Measurements from ENCODE around the gene HEG1.

Gene HEG1

DNA sequence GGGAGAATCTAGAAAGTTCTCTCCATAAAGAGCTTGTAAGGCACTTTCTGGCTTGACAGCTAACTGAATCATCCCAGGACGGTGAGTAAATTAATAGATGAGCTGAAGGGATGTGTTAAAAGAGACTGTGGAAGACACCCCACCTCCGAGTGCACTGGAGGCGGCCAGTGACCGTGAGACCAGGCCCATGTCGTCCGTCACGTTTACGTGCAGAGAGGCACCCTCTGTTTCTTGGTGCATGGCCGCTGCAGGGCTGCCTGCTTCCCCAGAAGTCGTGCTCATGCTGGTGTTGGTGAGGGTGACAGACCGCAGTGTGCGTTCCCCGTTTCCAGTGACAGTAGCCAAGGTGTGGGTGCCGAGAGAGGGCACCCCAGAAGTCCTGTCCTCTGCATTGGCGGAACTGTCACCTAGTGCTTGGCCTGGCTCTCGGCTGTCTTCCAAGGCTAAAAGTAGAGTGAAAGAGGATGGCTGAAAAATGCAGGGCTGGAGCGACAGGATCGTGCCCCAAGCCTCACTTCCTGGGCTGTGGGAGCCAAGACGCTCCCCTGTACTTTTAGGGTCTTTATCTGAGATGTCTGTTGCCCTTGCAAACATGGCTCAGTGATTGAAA lies 41.1 kb downstream of the HEG1 start:
- DNase-seq (ENCODE audit: low read depth, low spot score): no peak

GRCh38 chr3:125013095-125013494 lies 42.7 kb downstream of the HEG1 start:
- no peak for DNase-seq (ENCODE audit: low read depth, low spot score)

- no peak for DNase-seq (ENCODE audit: low read depth, low spot score)
These were observed 43.9 kb downstream of the HEG1 start for GRCh38 chr3:125011941-125012340.

DNA sequence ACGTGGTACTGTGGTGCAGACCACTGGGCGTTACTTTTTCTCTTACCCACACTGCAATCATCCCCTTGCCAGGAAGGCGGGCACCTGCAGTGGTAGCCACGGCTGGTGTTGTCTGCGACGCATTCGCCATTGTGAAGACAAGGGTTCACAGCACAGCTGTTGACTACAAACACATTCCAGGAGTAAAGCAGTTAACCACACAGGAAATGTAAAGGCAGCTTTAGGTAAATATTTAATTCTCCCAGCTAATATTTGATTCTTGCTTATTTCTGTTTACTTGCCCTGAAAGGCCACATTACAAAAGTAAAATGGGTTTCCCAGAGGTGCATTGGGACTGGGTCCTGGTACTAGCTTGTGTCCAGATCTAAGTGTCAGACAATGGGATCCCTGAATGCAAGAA lies 45.4 kb downstream of the HEG1 start:
- DNase-seq (ENCODE audit: low read depth, low spot score): no peak

- no peak for DNase-seq (ENCODE audit: low read depth, low spot score)
These were observed 47.0 kb downstream of the HEG1 start for GRCh38 chr3:125008766-125009165.

DNA sequence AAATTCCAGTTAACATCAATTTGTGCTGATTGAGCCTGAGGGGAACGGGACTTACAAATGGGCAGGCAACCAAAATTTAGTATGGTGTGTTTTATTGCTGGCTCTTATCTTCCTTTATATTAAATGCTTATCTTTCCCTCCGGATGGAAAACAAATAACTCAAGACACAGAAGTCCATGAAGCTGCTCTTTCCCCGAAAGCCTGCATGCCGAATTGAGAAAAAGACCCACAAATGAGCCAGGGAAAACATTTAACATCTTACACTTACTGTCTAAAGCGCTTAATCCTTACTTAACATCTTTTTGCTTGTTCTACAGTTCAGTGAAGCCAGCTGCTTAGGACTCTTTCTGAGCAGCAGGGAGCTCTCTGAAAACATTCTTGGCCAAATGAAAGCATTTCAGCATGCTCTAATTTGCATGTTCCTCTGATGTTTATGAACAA lies 49.5 kb downstream of the HEG1 start:
- DNase-seq (ENCODE audit: low read depth, low spot score): no peak

DNA sequence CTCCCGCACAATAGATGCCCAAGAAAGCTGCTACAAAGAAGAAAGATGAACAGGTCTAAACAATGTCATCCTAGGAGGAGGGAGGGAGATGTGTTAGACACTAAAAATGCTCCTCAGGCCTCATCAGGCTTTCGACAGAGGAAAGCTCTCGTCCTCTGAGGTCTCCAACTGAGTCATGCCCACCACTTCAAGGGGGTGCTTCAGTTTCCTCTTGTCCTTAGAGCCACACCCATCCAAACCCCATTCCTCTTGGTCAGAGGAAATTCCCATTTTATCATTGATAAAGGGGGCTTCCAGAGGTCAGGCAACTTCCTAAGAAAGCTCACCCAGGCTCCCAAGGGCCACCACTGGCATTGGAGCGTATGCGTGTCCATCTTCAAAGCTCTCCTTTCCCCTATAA lies 50.1 kb downstream of the HEG1 start:
- no peak for DNase-seq (ENCODE audit: low read depth, low spot score)

DNA sequence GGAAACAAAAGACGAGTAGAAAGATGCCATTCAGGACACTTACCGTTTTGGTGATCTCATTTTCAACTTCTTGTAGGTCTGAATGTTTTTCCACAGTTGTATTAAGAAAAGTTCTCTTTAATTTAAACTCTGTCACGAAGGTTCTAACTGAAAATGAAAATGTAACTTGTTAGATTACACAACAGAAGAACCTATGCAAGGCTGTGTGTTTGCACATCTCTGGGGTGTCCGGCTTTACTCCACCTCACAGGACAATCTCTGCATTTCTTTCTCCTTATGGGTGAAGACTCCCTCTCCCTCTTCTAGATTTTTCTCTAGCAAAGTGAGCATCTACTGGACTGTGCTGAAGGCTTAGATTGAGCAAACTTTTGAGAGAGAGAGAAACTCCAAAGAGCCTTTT lies 50.6 kb downstream of the HEG1 start:
- no peak for DNase-seq (ENCODE audit: low read depth, low spot score)

GRCh38 chr3:125003859-125004595 lies 51.8 kb downstream of the HEG1 start:
- DNase-seq (ENCODE audit: low read depth, low spot score): no peak

DNA sequence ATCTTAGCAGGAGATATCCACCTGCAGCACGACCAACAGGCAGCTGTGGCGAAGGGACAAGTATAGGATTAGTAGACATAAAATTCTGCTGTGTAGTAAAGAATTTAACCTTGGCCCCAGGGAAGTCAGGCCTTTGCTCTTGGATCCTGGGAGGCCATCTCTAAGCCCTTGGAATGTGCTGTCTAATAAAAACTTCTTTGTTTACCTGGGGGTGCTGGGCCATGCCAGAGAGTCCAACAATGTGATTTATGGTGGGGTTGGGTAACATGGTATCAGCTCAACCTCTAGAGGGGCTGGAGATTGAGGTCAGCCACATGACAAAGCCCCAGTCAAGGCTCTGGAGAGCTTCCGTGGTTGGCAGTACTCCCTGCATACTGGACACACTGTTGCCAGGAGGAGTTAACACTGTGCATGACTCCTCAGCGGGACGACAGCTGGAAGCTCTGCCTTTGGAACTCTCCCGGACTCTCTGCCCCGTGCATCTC lies 52.4 kb downstream of the HEG1 start:
- peak; percentile 31 for DNase-seq (ENCODE audit: low read depth, low spot score)

DNA sequence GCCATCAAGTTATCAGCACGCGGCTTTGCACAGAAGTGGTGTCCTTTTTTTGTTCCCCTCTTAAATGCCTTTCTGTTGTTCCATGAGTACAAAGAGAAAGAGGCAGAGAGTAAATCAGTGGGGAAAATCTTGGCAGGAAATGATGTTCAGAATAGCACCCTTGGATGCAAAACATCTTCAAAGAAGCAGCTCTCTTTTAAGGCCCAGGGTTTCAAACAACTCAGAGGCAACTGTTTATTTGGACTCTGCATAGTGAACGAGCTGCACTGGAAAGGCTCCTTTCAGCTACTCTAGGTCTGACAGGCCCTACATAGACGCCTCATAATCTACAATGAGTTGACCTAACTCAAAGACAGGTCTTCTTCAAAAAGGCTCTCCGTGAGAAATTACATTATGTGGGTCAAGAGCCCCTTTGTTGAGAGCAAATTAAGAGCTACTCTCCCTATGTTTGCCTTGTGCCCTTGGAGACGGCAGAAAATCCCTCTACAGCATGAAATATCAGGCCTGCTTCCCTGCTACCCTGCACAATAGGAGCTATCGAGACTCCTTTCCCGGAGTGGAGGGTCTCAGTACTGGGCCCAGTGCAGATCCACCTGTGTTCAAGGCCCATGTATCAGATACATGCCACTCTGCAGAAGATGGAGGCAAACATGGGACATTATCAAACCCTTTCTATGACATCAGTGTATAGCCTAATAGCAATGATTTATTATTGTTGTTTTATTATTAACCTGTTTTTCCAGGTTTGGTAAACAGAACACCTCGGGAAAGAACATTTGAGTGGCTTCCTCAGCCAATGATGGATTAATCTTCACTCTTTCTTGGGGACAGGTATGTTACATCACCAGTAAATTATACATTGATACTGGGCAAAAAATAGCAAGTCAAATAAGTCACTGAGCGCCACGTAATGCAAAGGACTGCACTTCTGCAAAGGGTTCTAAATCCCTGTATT lies 53.1 kb downstream of the HEG1 start:
- DNase-seq (ENCODE audit: low read depth, low spot score): no peak

DNA sequence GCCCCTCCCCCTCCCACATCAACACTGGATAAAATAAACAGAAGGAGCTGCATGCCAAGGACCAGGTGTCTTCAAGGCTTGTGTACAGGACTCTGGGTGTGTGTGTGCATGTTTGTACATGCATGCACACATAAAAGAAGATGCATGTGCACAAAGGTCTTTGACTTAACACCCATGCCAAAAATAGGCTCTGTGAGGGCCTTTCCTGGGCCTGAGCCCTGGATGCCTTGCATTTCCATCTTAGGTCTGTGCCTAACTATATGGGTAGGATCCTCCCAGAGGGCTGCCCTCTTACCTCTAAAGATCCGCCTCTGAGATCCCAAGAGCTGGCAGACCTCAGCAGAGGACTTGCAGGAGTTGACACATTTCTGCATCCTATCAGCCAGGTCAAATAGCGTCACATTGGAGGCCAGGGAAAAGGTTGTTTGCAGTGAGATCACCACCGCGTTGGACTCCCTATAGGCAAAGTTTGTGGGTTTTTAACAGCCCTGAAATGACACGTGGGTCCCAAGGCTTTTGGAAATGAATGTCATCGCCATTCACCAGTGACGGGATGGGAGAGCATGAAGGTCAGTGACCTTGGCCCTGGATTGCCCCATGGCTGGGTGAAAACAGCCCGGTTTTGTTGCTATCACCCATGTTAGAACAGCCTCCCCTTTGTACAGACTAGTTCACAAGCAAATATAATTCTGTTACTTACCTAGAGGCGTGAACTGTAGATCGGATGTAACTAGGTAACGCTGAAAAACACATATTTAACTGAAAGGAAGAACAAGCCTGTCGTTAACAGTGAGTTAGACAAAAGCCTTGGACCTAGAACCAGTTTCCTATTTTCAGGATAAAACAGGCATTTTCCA lies 54.0 kb downstream of the HEG1 start:
- no peak for DNase-seq (ENCODE audit: low read depth, low spot score)

- DNase-seq (ENCODE audit: low read depth, low spot score): no peak
These were observed 55.1 kb downstream of the HEG1 start for GRCh38 chr3:125000661-125001060.

GRCh38 chr3:124999897-125000435 lies 55.8 kb downstream of the HEG1 start:
- DNase-seq (ENCODE audit: low read depth, low spot score): no peak

GRCh38 chr3:124999317-124999716 lies 56.5 kb downstream of the HEG1 start:
- no peak for DNase-seq (ENCODE audit: low read depth, low spot score)

DNA sequence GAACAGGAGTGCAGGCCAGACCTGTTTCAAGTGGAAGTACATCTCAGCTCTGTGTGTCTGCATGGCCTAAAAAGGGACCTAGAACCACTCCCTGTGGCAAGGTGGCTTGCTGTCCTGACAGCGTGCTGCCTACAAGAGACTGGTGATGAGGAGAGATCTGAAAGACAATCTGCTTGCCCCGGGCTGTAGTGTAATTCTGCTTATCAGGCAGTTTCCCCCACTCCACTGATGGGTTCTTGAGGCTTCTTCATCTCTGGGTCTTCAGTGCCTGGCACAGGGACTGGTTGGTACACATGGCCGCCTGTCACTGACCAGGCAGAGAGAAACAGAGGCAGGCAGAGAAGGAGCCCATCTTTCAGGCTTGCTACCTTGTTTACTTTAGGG lies 57.6 kb downstream of the HEG1 start:
- DNase-seq (ENCODE audit: low read depth, low spot score): no peak

- DNase-seq (ENCODE audit: low read depth, low spot score): no peak
These were observed 58.2 kb downstream of the HEG1 start for GRCh38 chr3:124997303-124998246.

GRCh38 chr3:124995460-124995994 lies 60.3 kb downstream of the HEG1 start:
- no peak for DNase-seq (ENCODE audit: low read depth, low spot score)

DNA sequence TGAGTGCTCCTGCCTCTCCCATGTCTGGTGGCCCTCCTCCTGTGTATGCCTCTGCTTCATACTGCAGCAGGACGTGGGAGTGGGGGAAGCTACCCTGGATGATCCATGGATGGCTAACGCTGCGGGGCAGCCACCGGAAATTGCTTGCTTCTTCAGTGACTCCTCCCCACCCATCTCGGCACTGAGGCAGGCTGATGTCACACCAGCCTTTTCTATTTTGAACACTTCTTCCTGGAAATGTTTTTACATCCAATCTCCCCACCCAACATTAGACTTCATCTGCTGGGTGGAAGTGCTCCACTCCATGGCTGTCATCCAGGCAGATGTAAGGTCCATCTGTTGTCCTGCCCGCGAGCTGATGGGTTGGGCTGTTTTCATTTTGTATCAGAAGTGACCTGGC lies 62.3 kb downstream of the HEG1 start:
- no peak for DNase-seq (ENCODE audit: low read depth, low spot score)

DNA sequence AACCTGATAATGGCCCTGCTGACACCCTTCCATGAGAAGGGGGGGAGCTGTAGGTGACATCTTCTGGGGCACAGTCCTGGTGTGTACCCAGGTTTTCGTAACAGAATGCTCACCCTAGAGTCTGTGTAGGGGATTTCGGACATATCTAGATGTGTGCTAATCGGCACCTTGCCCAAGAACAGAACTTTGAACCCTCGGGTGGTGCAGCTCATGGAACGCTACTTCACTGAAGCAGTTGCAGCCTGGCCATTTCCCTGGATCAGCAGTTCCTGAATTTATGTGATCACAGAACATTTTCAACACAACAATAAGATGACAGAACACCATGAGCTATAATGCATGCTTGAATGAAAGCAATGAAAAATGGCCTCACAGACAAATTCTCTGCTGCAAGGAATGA lies 63.8 kb downstream of the HEG1 start:
- no peak for DNase-seq (ENCODE audit: low read depth, low spot score)

Data from smooth muscle cell of the brain vasculature (primary cell).